ENCODE measurements around the gene MECR. TPM values are rescaled to one million over a fixed set of nuclear protein-coding genes. Genes with fewer than 3 reads are reported as not detected.

MECR gene, protein sequence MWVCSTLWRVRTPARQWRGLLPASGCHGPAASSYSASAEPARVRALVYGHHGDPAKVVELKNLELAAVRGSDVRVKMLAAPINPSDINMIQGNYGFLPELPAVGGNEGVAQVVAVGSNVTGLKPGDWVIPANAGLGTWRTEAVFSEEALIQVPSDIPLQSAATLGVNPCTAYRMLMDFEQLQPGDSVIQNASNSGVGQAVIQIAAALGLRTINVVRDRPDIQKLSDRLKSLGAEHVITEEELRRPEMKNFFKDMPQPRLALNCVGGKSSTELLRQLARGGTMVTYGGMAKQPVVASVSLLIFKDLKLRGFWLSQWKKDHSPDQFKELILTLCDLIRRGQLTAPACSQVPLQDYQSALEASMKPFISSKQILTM
- total RNA-seq: 23.5 and 25.6 TPM in 2 replicates

DNA sequence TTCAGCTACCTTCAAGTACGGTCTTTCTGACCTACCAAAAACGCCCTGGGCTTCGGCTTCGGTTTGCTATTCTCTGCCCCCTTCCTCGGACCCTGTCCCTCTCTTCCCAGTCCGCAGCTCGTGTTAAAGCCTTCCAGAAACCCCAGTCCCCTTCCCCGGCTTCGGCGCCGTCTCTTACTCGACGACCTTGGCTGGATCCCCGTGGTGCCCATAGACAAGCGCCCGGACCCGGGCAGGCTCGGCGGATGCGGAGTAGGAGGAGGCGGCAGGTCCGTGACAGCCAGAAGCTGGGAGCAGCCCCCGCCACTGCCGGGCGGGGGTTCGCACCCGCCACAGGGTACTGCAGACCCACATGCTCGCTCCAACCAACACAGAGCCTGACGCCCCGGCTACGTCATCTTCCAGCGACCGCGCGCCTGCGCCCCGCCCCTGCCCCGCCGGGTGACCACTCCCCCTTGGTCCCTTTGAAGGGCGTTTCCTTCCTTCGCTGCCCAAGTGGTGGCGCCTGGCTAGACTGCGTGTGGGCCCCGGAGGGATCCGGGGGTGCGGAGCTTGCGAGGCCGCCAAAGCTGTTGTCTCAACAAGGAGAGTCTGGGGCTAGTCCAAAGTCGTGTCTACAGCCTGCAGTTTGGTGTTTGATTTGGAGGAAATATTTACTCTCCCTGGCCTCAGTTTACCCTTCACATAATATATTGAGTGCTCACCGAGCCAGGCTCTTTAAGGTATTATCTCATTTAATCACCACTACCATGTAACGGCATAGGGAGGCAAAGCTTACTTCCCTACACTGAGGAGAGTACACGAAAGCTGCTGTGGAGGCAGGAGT lies at the start of gene MECR:
Gene MECR (minus strand): TSS at position 382 of the 826 bp plus-strand sequence. CDS start 28 bp downstream, at position 354.
- peaks cover 23% of the 10 kb centered on the region for H3K79me2 ChIP-seq (ENCODE audit: insufficient read depth, low read length)
- H3K27ac ChIP-seq (ENCODE audit: low read depth, low read length): peak within 1 kb of the TSS; percentile 74
- H3K4me1 ChIP-seq (ENCODE audit: insufficient read depth, low read length): peaks cover 14% of the 10 kb centered on the region
- peak within 1 kb of the TSS; percentile 95 for H3K4me3 ChIP-seq (ENCODE audit: insufficient read depth, low read length)
- peak within 1 kb of the TSS; percentile 97 for H2AFZ ChIP-seq (ENCODE audit: low read length)
- H3K4me2 ChIP-seq (ENCODE audit: insufficient read depth, low read length): peak within 1 kb of the TSS; percentile 88
- peaks cover under 1% of the 10 kb centered on the region for H3K27me3 ChIP-seq (ENCODE audit: insufficient read depth, low read length)
- H4K20me1 ChIP-seq (ENCODE audit: insufficient read depth, low read length): no peaks in the 10 kb centered on the region
- H3K36me3 ChIP-seq (ENCODE audit: insufficient read depth, low read length): no peaks in the 10 kb centered on the region
- peak; percentile 99 for DNase-seq (ENCODE audit: insufficient read length, low spot score, missing footprints)
- TF ChIP-seq, protein P1, sequence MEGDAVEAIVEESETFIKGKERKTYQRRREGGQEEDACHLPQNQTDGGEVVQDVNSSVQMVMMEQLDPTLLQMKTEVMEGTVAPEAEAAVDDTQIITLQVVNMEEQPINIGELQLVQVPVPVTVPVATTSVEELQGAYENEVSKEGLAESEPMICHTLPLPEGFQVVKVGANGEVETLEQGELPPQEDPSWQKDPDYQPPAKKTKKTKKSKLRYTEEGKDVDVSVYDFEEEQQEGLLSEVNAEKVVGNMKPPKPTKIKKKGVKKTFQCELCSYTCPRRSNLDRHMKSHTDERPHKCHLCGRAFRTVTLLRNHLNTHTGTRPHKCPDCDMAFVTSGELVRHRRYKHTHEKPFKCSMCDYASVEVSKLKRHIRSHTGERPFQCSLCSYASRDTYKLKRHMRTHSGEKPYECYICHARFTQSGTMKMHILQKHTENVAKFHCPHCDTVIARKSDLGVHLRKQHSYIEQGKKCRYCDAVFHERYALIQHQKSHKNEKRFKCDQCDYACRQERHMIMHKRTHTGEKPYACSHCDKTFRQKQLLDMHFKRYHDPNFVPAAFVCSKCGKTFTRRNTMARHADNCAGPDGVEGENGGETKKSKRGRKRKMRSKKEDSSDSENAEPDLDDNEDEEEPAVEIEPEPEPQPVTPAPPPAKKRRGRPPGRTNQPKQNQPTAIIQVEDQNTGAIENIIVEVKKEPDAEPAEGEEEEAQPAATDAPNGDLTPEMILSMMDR (IDR thresholded peaks at IDR 0.05; ENCODE audit: extremely low read depth, low read depth, low read length): no peak
- no peaks in the 10 kb centered on the region for H3K9me3 ChIP-seq (ENCODE audit: low read depth, low read length)

DNA sequence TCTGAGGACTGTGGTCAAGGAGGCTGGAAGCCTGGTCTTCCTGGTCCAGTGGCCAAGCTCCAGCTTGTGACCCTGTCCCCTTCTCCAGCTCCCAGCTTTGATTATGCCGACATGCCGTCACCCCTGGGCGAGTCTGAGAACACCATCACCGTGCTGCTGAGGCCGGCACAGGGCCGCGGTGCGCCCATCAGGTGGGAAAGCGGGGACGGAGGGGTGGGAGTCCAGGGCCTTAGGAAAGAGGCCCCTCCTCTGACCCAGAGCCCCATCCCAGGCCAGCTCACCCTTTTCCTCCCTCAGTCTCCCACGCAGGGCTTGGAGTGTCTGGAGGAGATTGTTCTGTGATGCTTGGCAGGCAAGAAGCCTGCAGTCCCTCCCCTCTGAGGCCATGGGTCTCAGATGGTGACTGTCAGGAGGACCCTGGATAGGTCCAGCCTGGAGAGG lies 49.2 kb upstream of the MECR start:
- no peaks in the 10 kb centered on the region for H3K36me3 ChIP-seq (ENCODE audit: insufficient read depth, low read length)
- H4K20me1 ChIP-seq (ENCODE audit: insufficient read depth, low read length): no peaks in the 10 kb centered on the region
- DNase-seq (ENCODE audit: insufficient read length, low spot score, missing footprints): peak; percentile 72
- peaks cover 12% of the 10 kb centered on the region for H3K4me1 ChIP-seq (ENCODE audit: insufficient read depth, low read length)
- H3K79me2 ChIP-seq (ENCODE audit: insufficient read depth, low read length): no peaks in the 10 kb centered on the region
- H3K27ac ChIP-seq (ENCODE audit: low read depth, low read length): no peak overlapping the region
- H3K4me3 ChIP-seq (ENCODE audit: insufficient read depth, low read length): no peak overlapping the region
- TF ChIP-seq, protein P1 (IDR thresholded peaks at IDR 0.05; ENCODE audit: extremely low read depth, low read depth, low read length): no peak
- no peaks in the 10 kb centered on the region for H3K27me3 ChIP-seq (ENCODE audit: insufficient read depth, low read length)
- H3K4me2 ChIP-seq (ENCODE audit: insufficient read depth, low read length): peak overlapping the region; percentile 13
- H2AFZ ChIP-seq (ENCODE audit: low read length): no peak overlapping the region
- no peaks in the 10 kb centered on the region for H3K9me3 ChIP-seq (ENCODE audit: low read depth, low read length)

DNA sequence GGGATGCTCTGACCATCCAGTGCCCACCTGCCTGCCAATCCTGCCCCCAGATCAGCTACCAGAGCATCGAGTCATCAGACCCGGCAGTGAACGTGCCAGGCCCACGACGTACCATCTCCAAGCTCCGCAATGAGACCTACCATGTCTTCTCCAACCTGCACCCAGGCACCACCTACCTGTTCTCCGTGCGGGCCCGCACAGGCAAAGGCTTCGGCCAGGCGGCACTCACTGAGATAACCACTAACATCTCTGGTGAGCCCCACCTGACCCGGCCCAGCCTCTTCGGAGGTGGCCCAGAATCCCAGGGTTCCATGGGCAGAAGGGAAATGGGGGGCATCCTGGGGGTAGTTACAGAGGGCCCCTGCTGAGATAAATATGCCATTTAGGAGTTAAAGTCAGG lies 48.7 kb upstream of the MECR start:
- Histone ChIP-seq H3K79me2 (ENCODE audit: insufficient read depth, low read length) (no peaks in the 10 kb centered on the region), H3K27me3 (ENCODE audit: insufficient read depth, low read length) (no peaks in the 10 kb centered on the region), H3K36me3 (ENCODE audit: insufficient read depth, low read length) (no peaks in the 10 kb centered on the region), H4K20me1 (ENCODE audit: insufficient read depth, low read length) (no peaks in the 10 kb centered on the region), H3K9me3 (ENCODE audit: low read depth, low read length) (no peaks in the 10 kb centered on the region), H3K4me3 (ENCODE audit: insufficient read depth, low read length) (no peak overlapping the region), H3K4me2 (ENCODE audit: insufficient read depth, low read length) (no peak overlapping the region), H3K4me1 (ENCODE audit: insufficient read depth, low read length) (peaks cover 12% of the 10 kb centered on the region), H3K27ac (ENCODE audit: low read depth, low read length) (no peak overlapping the region), H2AFZ (ENCODE audit: low read length) (no peak overlapping the region)
- DNase-seq (ENCODE audit: insufficient read length, low spot score, missing footprints): no peak
- TF ChIP-seq, protein P1 (IDR thresholded peaks at IDR 0.05; ENCODE audit: extremely low read depth, low read depth, low read length): no peak

DNA sequence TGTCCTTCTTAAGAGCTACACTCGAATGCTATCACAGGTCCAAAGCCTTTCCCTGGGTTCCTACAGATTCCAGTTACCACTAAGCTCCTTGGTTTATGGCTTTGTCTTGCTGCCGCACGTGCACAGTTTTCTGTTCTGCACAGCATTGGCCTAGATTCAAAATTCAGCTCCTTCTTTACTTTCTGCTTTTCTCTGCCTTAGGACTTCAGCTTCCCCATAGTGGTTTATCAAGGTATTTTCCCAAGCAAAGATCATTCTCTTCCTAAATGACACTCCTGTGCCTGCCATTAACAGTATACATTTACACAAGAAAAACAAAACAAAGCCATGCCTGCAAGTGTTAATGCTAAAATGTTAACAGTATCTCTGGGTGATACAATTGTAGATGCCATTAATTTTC lies 47.4 kb upstream of the MECR start:
- TF ChIP-seq, protein P1 (IDR thresholded peaks at IDR 0.05; ENCODE audit: extremely low read depth, low read depth, low read length): no peak

More for the DNA sequence above, 47.4 kb upstream of the MECR start:
- Histone ChIP-seq H3K27me3 (ENCODE audit: insufficient read depth, low read length) (no peaks in the 10 kb centered on the region), H4K20me1 (ENCODE audit: insufficient read depth, low read length) (no peaks in the 10 kb centered on the region), H3K9me3 (ENCODE audit: low read depth, low read length) (no peaks in the 10 kb centered on the region), H3K4me3 (ENCODE audit: insufficient read depth, low read length) (no peak overlapping the region), H3K4me1 (ENCODE audit: insufficient read depth, low read length) (peaks cover 12% of the 10 kb centered on the region), H2AFZ (ENCODE audit: low read length) (no peak overlapping the region), H3K79me2 (ENCODE audit: insufficient read depth, low read length) (no peaks in the 10 kb centered on the region), H3K36me3 (ENCODE audit: insufficient read depth, low read length) (no peaks in the 10 kb centered on the region), H3K27ac (ENCODE audit: low read depth, low read length) (no peak overlapping the region), H3K4me2 (ENCODE audit: insufficient read depth, low read length) (no peak overlapping the region)
- DNase-seq (ENCODE audit: insufficient read length, low spot score, missing footprints): no peak

All from osteoblast (primary cell).